Measurements from ENCODE around the gene GFRA4. TPM values are rescaled to one million over a fixed set of nuclear protein-coding genes. Genes with fewer than 3 reads are reported as not detected.

Gene GFRA4
- total RNA-seq, 1 experiment from 2014 or later, result not detected

DNA sequence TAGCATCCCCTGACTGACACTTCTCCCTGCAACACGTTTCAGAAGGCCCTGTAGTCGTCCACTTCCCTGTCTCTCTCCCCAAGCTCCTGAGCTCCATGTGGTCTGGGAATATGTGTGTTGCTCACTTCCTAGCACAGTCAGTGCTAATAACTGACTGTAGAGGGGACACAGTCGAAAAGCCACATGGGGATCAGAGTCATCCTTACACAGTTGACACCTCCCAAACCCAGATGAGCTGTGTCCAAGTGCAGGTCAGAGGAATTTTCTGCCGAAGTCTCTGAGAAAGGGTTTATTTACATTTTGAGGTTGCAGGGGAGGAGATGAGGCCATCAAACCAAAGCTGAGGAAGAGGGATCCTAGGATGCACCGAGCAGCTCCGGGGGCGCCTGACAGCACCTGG is 22.1 kb upstream of the GFRA4 start (continued):
- TF ChIP-seq, protein P1, sequence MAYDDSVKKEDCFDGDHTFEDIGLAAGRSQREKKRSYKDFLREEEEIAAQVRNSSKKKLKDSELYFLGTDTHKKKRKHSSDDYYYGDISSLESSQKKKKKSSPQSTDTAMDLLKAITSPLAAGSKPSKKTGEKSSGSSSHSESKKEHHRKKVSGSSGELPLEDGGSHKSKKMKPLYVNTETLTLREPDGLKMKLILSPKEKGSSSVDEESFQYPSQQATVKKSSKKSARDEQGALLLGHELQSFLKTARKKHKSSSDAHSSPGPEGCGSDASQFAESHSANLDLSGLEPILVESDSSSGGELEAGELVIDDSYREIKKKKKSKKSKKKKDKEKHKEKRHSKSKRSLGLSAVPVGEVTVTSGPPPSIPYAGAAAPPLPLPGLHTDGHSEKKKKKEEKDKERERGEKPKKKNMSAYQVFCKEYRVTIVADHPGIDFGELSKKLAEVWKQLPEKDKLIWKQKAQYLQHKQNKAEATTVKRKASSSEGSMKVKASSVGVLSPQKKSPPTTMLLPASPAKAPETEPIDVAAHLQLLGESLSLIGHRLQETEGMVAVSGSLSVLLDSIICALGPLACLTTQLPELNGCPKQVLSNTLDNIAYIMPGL (CRISPR knock-in tag; IDR thresholded peaks at IDR 0.05), result no peak
- TF ChIP-seq HMGA2 (CRISPR knock-in tag; IDR thresholded peaks at IDR 0.05) (no peak), TP53 (CRISPR knock-in tag; IDR thresholded peaks at IDR 0.05) (no peak), ZNF425 (CRISPR knock-in tag; conservative IDR thresholded peaks at IDR 0.05) (no peak)
- TF ChIP-seq, protein P2, sequence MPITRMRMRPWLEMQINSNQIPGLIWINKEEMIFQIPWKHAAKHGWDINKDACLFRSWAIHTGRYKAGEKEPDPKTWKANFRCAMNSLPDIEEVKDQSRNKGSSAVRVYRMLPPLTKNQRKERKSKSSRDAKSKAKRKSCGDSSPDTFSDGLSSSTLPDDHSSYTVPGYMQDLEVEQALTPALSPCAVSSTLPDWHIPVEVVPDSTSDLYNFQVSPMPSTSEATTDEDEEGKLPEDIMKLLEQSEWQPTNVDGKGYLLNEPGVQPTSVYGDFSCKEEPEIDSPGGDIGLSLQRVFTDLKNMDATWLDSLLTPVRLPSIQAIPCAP (CRISPR knock-in tag; IDR thresholded peaks at IDR 0.05), result no peak
- TF ChIP-seq, protein P3, sequence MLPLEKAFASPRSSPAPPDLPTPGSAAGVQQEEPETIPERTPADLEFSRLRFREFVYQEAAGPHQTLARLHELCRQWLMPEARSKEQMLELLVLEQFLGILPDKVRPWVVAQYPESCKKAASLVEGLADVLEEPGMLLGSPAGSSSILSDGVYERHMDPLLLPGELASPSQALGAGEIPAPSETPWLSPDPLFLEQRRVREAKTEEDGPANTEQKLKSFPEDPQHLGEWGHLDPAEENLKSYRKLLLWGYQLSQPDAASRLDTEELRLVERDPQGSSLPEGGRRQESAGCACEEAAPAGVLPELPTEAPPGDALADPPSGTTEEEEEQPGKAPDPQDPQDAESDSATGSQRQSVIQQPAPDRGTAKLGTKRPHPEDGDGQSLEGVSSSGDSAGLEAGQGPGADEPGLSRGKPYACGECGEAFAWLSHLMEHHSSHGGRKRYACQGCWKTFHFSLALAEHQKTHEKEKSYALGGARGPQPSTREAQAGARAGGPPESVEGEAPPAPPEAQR (CRISPR knock-in tag; IDR thresholded peaks at IDR 0.05), result no peak

GRCh38 chr20:3681931-3682781 is 19.0 kb upstream of the GFRA4 start, which contains the start of gene ADAM33:
TSS of gene ADAM33 (minus strand) at chr20:3682010. CDS start at chr20:3682004, 6 bp downstream.
- ChIA-PET POLR2A (interaction anchor here (0.7 to 1.0 kb wide), 3 partner anchors 29 to 76 kb away, joined by 3 to 7 read pairs (median 5); no protein-coding TSS in a partner anchor), CTCF (interaction anchor here (0.7 to 3.9 kb wide), 19 partner anchors 10 to 399 kb away, joined by 3 to 38 read pairs (median 4); partner anchors contain the start of genes ADISSP, CENPB and SPEF1)
- no peaks in the 10 kb centered on the region for H3K36me3 Mint-ChIP-seq
- peaks cover 20% of the 10 kb centered on the region for H3K27me3 Mint-ChIP-seq (ENCODE audit: low read depth)
- peaks cover 38% of the 10 kb centered on the region for H3K4me1 Mint-ChIP-seq
- TF ChIP-seq MYBL2 (CRISPR knock-in tag; IDR thresholded peaks at IDR 0.05), result no peak
- TF ChIP-seq ZNF138 (CRISPR knock-in tag; conservative IDR thresholded peaks at IDR 0.05), result 0 out of 2 replicates have a peak, but pooled peaks have one; percentile 28
- TF ChIP-seq NFYB (CRISPR knock-in tag; conservative IDR thresholded peaks at IDR 0.05; ENCODE audit: low read depth), result no peak
- no peak for TF ChIP-seq TEAD4 (CRISPR knock-in tag; IDR thresholded peaks at IDR 0.05)
- no peak; the same call in 1 of the 2 replicates for TF ChIP-seq SP1 (CRISPR knock-in tag; conservative IDR thresholded peaks at IDR 0.05)
- TF ChIP-seq NR1H2 (CRISPR knock-in tag; IDR thresholded peaks at IDR 0.05), result no peak
- TF ChIP-seq ZNF423 (CRISPR knock-in tag; IDR thresholded peaks at IDR 0.05), result 0 out of 2 replicates have a peak, but pooled peaks have one; percentile 6
- TF ChIP-seq E2F1 (CRISPR knock-in tag; IDR thresholded peaks at IDR 0.05), result no peak
- no peak within 1 kb of the TSS for H3K27ac Mint-ChIP-seq
- peak; percentile 49 for ATAC-seq
- no peaks in the 10 kb centered on the region for H3K9me3 Mint-ChIP-seq
- DNase-seq (ENCODE audit: low spot score), result peak; percentile 51
- H3K4me3 Mint-ChIP-seq, result peak within 1 kb of the TSS; percentile 70

All from WTC11 (cell line).